NCI-H226 (cell line): Measurements from ENCODE around the gene MKNK2.

Experiments
- DNase-seq: peaks from one replicate; pipeline ENCODE4 v3.0.0-alpha.2; 2015

Gene MKNK2

GRCh38 chr19:2021453-2022140 lies 29.4 kb downstream of the MKNK2 start:
- no peak for DNase-seq

GRCh38 chr19:2018752-2019151 lies 32.3 kb downstream of the MKNK2 start:
- no peak for DNase-seq

GRCh38 chr19:2016041-2016807 lies 34.8 kb downstream of the MKNK2 start:
- DNase-seq, result peak; percentile 53

GRCh38 chr19:2015608-2015950 lies 35.5 kb downstream of the MKNK2 start, which contains the start of gene BTBD2:
Gene BTBD2 (minus strand): TSS chr19:2015714. CDS start chr19:2015703, 11 bp downstream.
- peak; percentile 34 for DNase-seq

GRCh38 chr19:2014731-2015607 lies 36.1 kb downstream of the MKNK2 start:
- DNase-seq, result no peak

GRCh38 chr19:2014131-2014571 lies 36.9 kb downstream of the MKNK2 start:
- no peak for DNase-seq

GRCh38 chr19:2013683-2013961 lies 37.4 kb downstream of the MKNK2 start:
- no peak for DNase-seq

GRCh38 chr19:2012941-2013682 lies 37.9 kb downstream of the MKNK2 start:
- DNase-seq, result no peak

- no peak for DNase-seq
Observed at GRCh38 chr19:2011169-2011568, 39.9 kb downstream of the MKNK2 start.

GRCh38 chr19:2010135-2010668 lies 40.8 kb downstream of the MKNK2 start:
- no peak for DNase-seq

- no peak for DNase-seq
Observed at GRCh38 chr19:2003874-2004273, 47.2 kb downstream of the MKNK2 start.

GRCh38 chr19:1999856-2000515 lies 51.1 kb downstream of the MKNK2 start:
- DNase-seq, result no peak

- DNase-seq, result no peak
Observed at GRCh38 chr19:1998712-1999708, 52.0 kb downstream of the MKNK2 start.

GRCh38 chr19:1997353-1998233 lies 53.5 kb downstream of the MKNK2 start:
- DNase-seq, result no peak

- no peak for DNase-seq
Observed at GRCh38 chr19:1992759-1993260, 58.2 kb downstream of the MKNK2 start.

- no peak for DNase-seq
Observed at GRCh38 chr19:1991018-1991913, 59.8 kb downstream of the MKNK2 start.

GRCh38 chr19:1990230-1991017 lies 60.6 kb downstream of the MKNK2 start:
- DNase-seq, result no peak
